HEK293 (cell line): ENCODE data around the gene U2SURP.

Source experiments
- CTCF ChIA-PET: fragments of 350-600 bp; formaldehyde crosslinking; extraction: SDS; loops from one replicate; lab custom pipeline; 2021; ENCODE audit warnings: antibody characterized with exemption; lab: Yijun Ruan, JAX
- POLR2A ChIA-PET: fragments of 300-600 bp; formaldehyde crosslinking; extraction: SDS; loops from one replicate; lab custom pipeline; 2020; ENCODE audit warnings: antibody characterized with exemption, inconsistent platforms; lab: Yijun Ruan, JAX
- H3K27ac ChIP-seq: fragments of 200-500 bp; sonication (Bioruptor generic); 2 replicates; pipeline ENCODE4 v1.5.1; 2014; ENCODE audit warnings: low read depth, low read length, control low read depth, inconsistent platforms; ENCODE audit errors: extremely low read depth
- H3K36me3 ChIP-seq, 2 experiments: fragments of 200-500 bp in 1 of 2; sonication (Bioruptor generic) in 1 of 2; 1 replicate in 1 of 2; 2 replicates in 1 of 2; pipeline ENCODE4 v1.5.1; 2014 to 2017; ENCODE audit warnings: inconsistent platforms in 2 of 2, low read length in 2 of 2; ENCODE audit not compliant: control insufficient read depth in 2 of 2, insufficient read depth in 1 of 2
- H3K4me1 ChIP-seq: fragments of 200-500 bp; sonication (Bioruptor generic); 2 replicates; pipeline ENCODE4 v1.5.1; 2014; ENCODE audit warnings: mild to moderate bottlenecking, low read length, inconsistent platforms; ENCODE audit not compliant: control insufficient read depth, insufficient read depth
- H3K4me3 ChIP-seq: 2 replicates; pipeline ENCODE4 v1.5.1; 2011; ENCODE audit warnings: low read depth, mild to moderate bottlenecking, control low read depth, low read length, moderate library complexity
- H3K9me3 ChIP-seq: fragments of 200-500 bp; sonication (Bioruptor generic); 2 replicates; pipeline ENCODE4 v1.5.1; 2014; ENCODE audit warnings: low read depth, low read length, inconsistent platforms; ENCODE audit not compliant: control insufficient read depth, insufficient read depth
- MEIS1 ChIP-seq: sonication (generic); formaldehyde crosslinking; IDR thresholded peaks from 2 replicates; pipeline ENCODE4 v1.8.1; 2022; ENCODE audit warnings: missing genetic modification reagents, mild to moderate bottlenecking, borderline replicate concordance
- SP7 ChIP-seq: fragments of 450-650 bp; formaldehyde crosslinking; IDR thresholded peaks from 2 replicates; pipeline ENCODE4 v1.5.1; 2016; ENCODE audit warnings: missing biosample characterization, missing genetic modification characterization
- ZNF146 ChIP-seq: fragments of 450-650 bp; formaldehyde crosslinking; IDR thresholded peaks from 2 replicates; pipeline ENCODE4 v1.5.1; 2016; ENCODE audit warnings: missing biosample characterization, missing genetic modification characterization
- ZNF155 ChIP-seq: fragments of 450-650 bp; formaldehyde crosslinking; IDR thresholded peaks from 2 replicates; pipeline ENCODE4 v1.5.1; 2016; ENCODE audit warnings: missing biosample characterization, missing genetic modification characterization
- ZNF174 ChIP-seq: fragments of 450-650 bp; formaldehyde crosslinking; IDR thresholded peaks from 2 replicates; pipeline ENCODE4 v1.5.0; 2017; ENCODE audit warnings: missing biosample characterization, mild to moderate bottlenecking, missing genetic modification characterization
- ZNF175 ChIP-seq: fragments of 450-650 bp; formaldehyde crosslinking; IDR thresholded peaks from 2 replicates; pipeline ENCODE4 v1.5.1; 2016; ENCODE audit warnings: missing biosample characterization, missing genetic modification characterization
- ZNF184 ChIP-seq: fragments of 450-650 bp; IDR thresholded peaks from 2 replicates; pipeline ENCODE4 v1.5.1; 2018; ENCODE audit warnings: missing biosample characterization, mild to moderate bottlenecking, missing genetic modification characterization
- ZNF404 ChIP-seq: fragments of 450-650 bp; formaldehyde crosslinking; IDR thresholded peaks from 2 replicates; pipeline ENCODE4 v1.5.1; 2017; ENCODE audit warnings: missing biosample characterization, missing genetic modification characterization
- ZNF473 ChIP-seq: fragments of 450-650 bp; formaldehyde crosslinking; IDR thresholded peaks from 2 replicates; pipeline ENCODE4 v1.5.1; 2017; ENCODE audit warnings: missing biosample characterization, missing genetic modification characterization
- ZNF544 ChIP-seq: fragments of 450-650 bp; formaldehyde crosslinking; IDR thresholded peaks from 2 replicates; pipeline ENCODE4 v1.5.0; 2017; ENCODE audit warnings: missing biosample characterization, missing genetic modification characterization
- ZNF549 ChIP-seq: fragments of 450-650 bp; IDR thresholded peaks from 2 replicates; pipeline ENCODE4 v1.5.1; 2018; ENCODE audit warnings: missing biosample characterization, missing genetic modification characterization, mild to moderate bottlenecking, inconsistent platforms, moderate library complexity
- ZNF555 ChIP-seq: fragments of 450-650 bp; formaldehyde crosslinking; conservative IDR thresholded peaks from 2 replicates; pipeline ENCODE4 v1.5.1; 2017; ENCODE audit warnings: missing biosample characterization, mild to moderate bottlenecking, missing genetic modification characterization, inconsistent platforms
- ZNF596 ChIP-seq: fragments of 450-650 bp; IDR thresholded peaks from 2 replicates; pipeline ENCODE4 v1.5.0; 2018; ENCODE audit warnings: missing biosample characterization, mild to moderate bottlenecking, missing genetic modification characterization, moderate library complexity
- ZNF792 ChIP-seq: fragments of 450-650 bp; formaldehyde crosslinking; IDR thresholded peaks from 2 replicates; pipeline ENCODE4 v1.5.1; 2016; ENCODE audit warnings: missing biosample characterization, missing genetic modification characterization
- ZNF830 ChIP-seq: fragments of 450-650 bp; IDR thresholded peaks from 2 replicates; pipeline ENCODE4 v1.5.0; 2018; ENCODE audit warnings: missing biosample characterization, missing genetic modification characterization, low read depth, mild to moderate bottlenecking, moderate library complexity
- TF ChIP-seq, protein P1 (sequence below): fragments of 450-650 bp; formaldehyde crosslinking; IDR thresholded peaks from 2 replicates; pipeline ENCODE4 v1.5.1; 2017; ENCODE audit warnings: missing biosample characterization, missing genetic modification characterization
- TF ChIP-seq, protein P2 (sequence below): fragments of 450-650 bp; formaldehyde crosslinking; IDR thresholded peaks from 2 replicates; pipeline ENCODE4 v1.5.1; 2016; ENCODE audit warnings: missing biosample characterization, missing genetic modification characterization

U2SURP gene

DNA sequence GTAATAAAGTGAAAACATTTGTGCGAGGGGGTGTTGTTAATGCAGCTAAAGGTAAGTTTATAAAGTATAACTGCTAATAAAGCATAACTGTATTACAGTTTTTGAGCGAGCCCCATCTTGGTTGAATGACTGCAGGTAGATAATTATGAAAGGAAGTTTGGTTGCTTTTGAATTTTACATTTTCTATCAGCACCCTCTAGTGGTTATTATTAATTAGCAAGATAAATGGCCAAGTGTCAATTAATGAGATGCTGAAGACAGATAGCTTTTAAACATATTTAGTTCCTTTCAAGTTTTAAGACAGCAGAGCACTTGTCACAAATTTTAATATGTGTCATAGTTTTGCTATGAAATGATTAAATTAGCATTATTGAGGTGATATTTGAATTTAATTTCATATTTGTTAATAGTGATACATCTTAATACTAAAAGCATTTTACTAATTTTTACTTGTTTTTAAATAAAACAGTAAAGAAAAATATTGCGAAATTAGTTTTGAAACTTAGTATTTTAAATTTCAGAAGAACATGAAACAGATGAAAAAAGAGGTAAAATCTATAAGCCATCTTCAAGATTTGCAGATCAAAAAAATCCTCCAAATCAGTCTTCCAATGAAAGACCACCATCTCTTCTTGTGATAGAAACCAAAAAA, 15.1 kb downstream of the U2SURP start:
- ChIA-PET CTCF (interaction anchor here (0.7 to 0.9 kb wide), 2 partner anchors 14 to 186 kb away, joined by 3 to 4 read pairs; no protein-coding TSS in a partner anchor), POLR2A (no interaction called here)
- Histone ChIP-seq H3K36me3 (peaks cover 21 to 78% of the 10 kb centered on the region in 2 experiments), H3K9me3 (no peaks in the 10 kb centered on the region), H3K4me3 (no peak overlapping the region), H3K4me1 (no peaks in the 10 kb centered on the region), H3K27ac (no peak overlapping the region)
- TF ChIP-seq ZNF174 (no peak), ZNF596 (tag by site-specific recombination) (no peak), ZNF146 (no peak), ZNF155 (tag by site-specific recombination) (no peak), MEIS1 (no peak)
- TF ChIP-seq, protein P1, sequence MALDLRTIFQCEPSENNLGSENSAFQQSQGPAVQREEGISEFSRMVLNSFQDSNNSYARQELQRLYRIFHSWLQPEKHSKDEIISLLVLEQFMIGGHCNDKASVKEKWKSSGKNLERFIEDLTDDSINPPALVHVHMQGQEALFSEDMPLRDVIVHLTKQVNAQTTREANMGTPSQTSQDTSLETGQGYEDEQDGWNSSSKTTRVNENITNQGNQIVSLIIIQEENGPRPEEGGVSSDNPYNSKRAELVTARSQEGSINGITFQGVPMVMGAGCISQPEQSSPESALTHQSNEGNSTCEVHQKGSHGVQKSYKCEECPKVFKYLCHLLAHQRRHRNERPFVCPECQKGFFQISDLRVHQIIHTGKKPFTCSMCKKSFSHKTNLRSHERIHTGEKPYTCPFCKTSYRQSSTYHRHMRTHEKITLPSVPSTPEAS (tag by site-specific recombination), result no peak
- TF ChIP-seq, all 188 proteins: peak for 0

- ChIA-PET POLR2A (no interaction called here), CTCF (interaction anchor here (0.6 to 1.0 kb wide), 2 partner anchors 196 to 620 kb away, joined by 3 read pairs; no protein-coding TSS in a partner anchor)
- Histone ChIP-seq H3K4me1 (no peaks in the 10 kb centered on the region), H3K36me3 (peaks cover 19 to 90% of the 10 kb centered on the region in 2 experiments; a peak in 2 of 3 replicates), H3K9me3 (no peaks in the 10 kb centered on the region), H3K27ac (no peak overlapping the region), H3K4me3 (no peak overlapping the region)
- no peak for TF ChIP-seq ZNF549
- TF ChIP-seq ZNF404 (tag by site-specific recombination), result no peak
- no peak for TF ChIP-seq ZNF792 (tag by site-specific recombination)
Measured at GRCh38 chr3:143024351-143024960, 23.1 kb downstream of the U2SURP start.

DNA sequence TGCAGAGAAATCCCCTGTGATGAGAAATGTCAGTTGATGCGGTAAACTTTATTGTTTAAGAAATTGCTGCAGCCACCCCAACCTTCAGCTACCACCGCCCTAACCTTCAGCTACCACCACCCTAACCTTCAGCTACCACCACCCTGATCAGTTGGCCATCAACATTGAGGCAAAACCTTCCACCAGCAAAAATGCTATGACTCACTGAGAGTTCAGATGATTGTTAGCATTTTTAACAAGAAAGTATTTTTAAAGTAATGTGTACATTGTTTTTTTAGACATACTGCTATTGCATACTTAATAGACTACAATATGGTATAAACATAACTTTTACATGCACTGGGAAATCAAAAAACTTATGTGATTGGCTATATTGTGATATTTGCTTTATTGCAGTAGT, 30.0 kb downstream of the U2SURP start:
- POLR2A ChIA-PET, result interaction anchor here (0.7 kb wide), 1 partner anchor 40 kb away, joined by 3 read pairs; no protein-coding TSS in a partner anchor
- Histone ChIP-seq H3K4me3 (no peak overlapping the region), H3K9me3 (no peaks in the 10 kb centered on the region), H3K27ac (no peak overlapping the region), H3K36me3 (peaks cover 18 to 87% of the 10 kb centered on the region in 2 experiments), H3K4me1 (no peaks in the 10 kb centered on the region)
- CTCF ChIA-PET, result interaction anchor here (0.6 kb wide), 1 partner anchor 9 kb away, joined by 5 read pairs; no protein-coding TSS in a partner anchor
- TF ChIP-seq ZNF544 (tag by site-specific recombination) (no peak), SP7 (tag by site-specific recombination) (no peak), ZNF473 (tag by site-specific recombination) (no peak), ZNF555 (tag by site-specific recombination) (no peak), ZNF175 (tag by site-specific recombination) (no peak), ZNF404 (tag by site-specific recombination) (no peak), ZNF830 (no peak), ZNF184 (tag by site-specific recombination) (no peak)
- TF ChIP-seq, protein P2, sequence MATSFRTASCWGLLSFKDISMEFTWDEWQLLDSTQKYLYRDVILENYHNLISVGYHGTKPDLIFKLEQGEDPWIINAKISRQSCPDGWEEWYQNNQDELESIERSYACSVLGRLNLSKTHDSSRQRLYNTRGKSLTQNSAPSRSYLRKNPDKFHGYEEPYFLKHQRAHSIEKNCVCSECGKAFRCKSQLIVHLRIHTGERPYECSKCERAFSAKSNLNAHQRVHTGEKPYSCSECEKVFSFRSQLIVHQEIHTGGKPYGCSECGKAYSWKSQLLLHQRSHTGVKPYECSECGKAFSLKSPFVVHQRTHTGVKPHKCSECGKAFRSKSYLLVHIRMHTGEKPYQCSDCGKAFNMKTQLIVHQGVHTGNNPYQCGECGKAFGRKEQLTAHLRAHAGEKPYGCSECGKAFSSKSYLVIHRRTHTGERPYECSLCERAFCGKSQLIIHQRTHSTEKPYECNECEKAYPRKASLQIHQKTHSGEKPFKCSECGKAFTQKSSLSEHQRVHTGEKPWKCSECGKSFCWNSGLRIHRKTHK, result no peak
